Measurements from ENCODE around the gene RAP1A.
"Not testable (repeated sequence)": the region's sequence is repeated elsewhere in the genome, so short reads cannot be mapped to it uniquely, and the experiment has no call there.

Gene RAP1A

GRCh38 chr1:111625276-111625675 is 5.7 kb downstream of the RAP1A start:
- in situ Hi-C loops (cut with HindIII; ENCODE audit: low sequenced_read_pairs) = no loop called here

GRCh38 chr1:111628153-111628552 is 8.6 kb downstream of the RAP1A start:
- in situ Hi-C loops (cut with HindIII; ENCODE audit: low sequenced_read_pairs) = no loop called here

- in situ Hi-C loops (cut with HindIII; ENCODE audit: low sequenced_read_pairs) = no loop called here
These were observed 9.8 kb downstream of the RAP1A start for GRCh38 chr1:111629190-111629954.

GRCh38 chr1:111630567-111630966 is 11.0 kb downstream of the RAP1A start:
- in situ Hi-C loops (cut with HindIII; ENCODE audit: low sequenced_read_pairs) = no loop called here

- in situ Hi-C loops (cut with HindIII; ENCODE audit: low sequenced_read_pairs) = no loop called here
These were observed 11.9 kb downstream of the RAP1A start for GRCh38 chr1:111631502-111631901.

GRCh38 chr1:111632771-111633170 is 13.2 kb downstream of the RAP1A start:
- in situ Hi-C loops (cut with HindIII; ENCODE audit: low sequenced_read_pairs) = not testable (repeated sequence)

GRCh38 chr1:111633736-111634247 is 14.2 kb downstream of the RAP1A start:
- in situ Hi-C loops (cut with HindIII; ENCODE audit: low sequenced_read_pairs) = no loop called here

GRCh38 chr1:111635324-111636009 is 15.9 kb downstream of the RAP1A start:
- in situ Hi-C loops (cut with HindIII; ENCODE audit: low sequenced_read_pairs) = no loop called here

GRCh38 chr1:111638320-111638719 is 18.7 kb downstream of the RAP1A start:
- in situ Hi-C loops (cut with HindIII; ENCODE audit: low sequenced_read_pairs) = no loop called here

- in situ Hi-C loops (cut with HindIII; ENCODE audit: low sequenced_read_pairs) = no loop called here
These were observed 20.1 kb downstream of the RAP1A start for GRCh38 chr1:111639602-111640198.

GRCh38 chr1:111643097-111643496 is 23.5 kb downstream of the RAP1A start:
- in situ Hi-C loops (cut with HindIII; ENCODE audit: low sequenced_read_pairs) = no loop called here

GRCh38 chr1:111643696-111644095 is 24.1 kb downstream of the RAP1A start:
- in situ Hi-C loops (cut with HindIII; ENCODE audit: low sequenced_read_pairs) = no loop called here

- in situ Hi-C loops (cut with HindIII; ENCODE audit: low sequenced_read_pairs) = no loop called here
These were observed 24.9 kb downstream of the RAP1A start for GRCh38 chr1:111644506-111644905.

GRCh38 chr1:111647736-111648135 is 28.1 kb downstream of the RAP1A start:
- in situ Hi-C loops (cut with HindIII; ENCODE audit: low sequenced_read_pairs) = no loop called here

GRCh38 chr1:111648806-111649205 is 29.2 kb downstream of the RAP1A start:
- in situ Hi-C loops (cut with HindIII; ENCODE audit: low sequenced_read_pairs) = no loop called here

- in situ Hi-C loops (cut with HindIII; ENCODE audit: low sequenced_read_pairs) = no loop called here
These were observed 29.6 kb downstream of the RAP1A start for GRCh38 chr1:111649227-111649626.

GRCh38 chr1:111649648-111650047 is 30.1 kb downstream of the RAP1A start:
- in situ Hi-C loops (cut with HindIII; ENCODE audit: low sequenced_read_pairs) = no loop called here

- in situ Hi-C loops (cut with HindIII; ENCODE audit: low sequenced_read_pairs) = no loop called here
These were observed 34.1 kb downstream of the RAP1A start for GRCh38 chr1:111653709-111654108.

GRCh38 chr1:111654839-111655238 is 35.2 kb downstream of the RAP1A start:
- in situ Hi-C loops (cut with HindIII; ENCODE audit: low sequenced_read_pairs) = no loop called here

GRCh38 chr1:111656086-111657017 is 36.8 kb downstream of the RAP1A start:
- in situ Hi-C loops (cut with HindIII; ENCODE audit: low sequenced_read_pairs) = no loop called here

GRCh38 chr1:111658622-111659021 is 39.0 kb downstream of the RAP1A start:
- in situ Hi-C loops (cut with HindIII; ENCODE audit: low sequenced_read_pairs) = no loop called here

Data from endothelial cell of hepatic sinusoid (primary cell).